ENCODE data around the gene GALNT16. TPM values are rescaled to one million over a fixed set of nuclear protein-coding genes. Genes with fewer than 3 reads are reported as not detected.
A peak's percentile ranks its signal among the peaks of the same experiment; 100 is the strongest.

Gene GALNT16
- total and polyA plus RNA-seq, 2 of the 8 experiments (the other 6 are each of a cell fraction or from before 2014, with no cell fraction given): 5.4 to 6.3 TPM

GRCh38 chr14:69318241-69318640 lies 58.3 kb downstream of the GALNT16 start:
- H3K4me2 ChIP-seq (ENCODE audit: insufficient read depth in 1 of 2, low read depth in 2 of 2, low read length in 2 of 2): no peak overlapping the region
- no peak overlapping the region for H3K4me3 ChIP-seq (ENCODE audit: extremely low read depth in 1 of 4, insufficient read depth in 2 of 4, low read depth in 3 of 4, low read length in 4 of 4)
- H3K56ac ChIP-seq (replicated peaks; ENCODE audit: insufficient read length, low read depth, low read length): no peak overlapping the region
- H3K27ac ChIP-seq (ENCODE audit: low read depth, low read length): no peak overlapping the region
- no peaks in the 10 kb centered on the region for H3K36me3 ChIP-seq (ENCODE audit: control insufficient read depth in 2 of 4, insufficient read depth in 4 of 4, low read length in 3 of 4)
- FAIRE-seq (no peak), DNase-seq (ENCODE audit: low read depth in 1 of 2, low spot score in 2 of 2) (peak in 1 of 2 experiments; percentile 39)
- H3K4ac ChIP-seq (replicated peaks; ENCODE audit: insufficient read length, low read depth, low read length): no peak overlapping the region
- H2AFZ ChIP-seq (ENCODE audit: low read length): no peak overlapping the region
- ChIA-PET CTCF (ENCODE audit: partially characterized antibody) (interaction anchor here (0.9 to 5.3 kb wide), 6 partner anchors 11 to 76 kb away, joined by 3 to 24 read pairs (median 10); no protein-coding TSS in a partner anchor), POLR2A (ENCODE audit: partially characterized antibody) (interaction anchor here (1.1 kb wide), 1 partner anchor 20 kb away, joined by 3 read pairs; no protein-coding TSS in a partner anchor)
- H2BK12ac ChIP-seq (ENCODE audit: low read depth, low read length): 0 out of 2 replicates have a peak overlapping the region, but pooled peaks have one; percentile 14
- WGBS, 2 experiments (ENCODE audit: extremely low coverage in 1 of 2, insufficient coverage in 1 of 2, insufficient read length in 1 of 2, insufficient replicate concordance in 2 of 2, low coverage in 1 of 2, low lambda C conversion rate in 2 of 2, missing lambda C conversion rate in 1 of 2): 84% methylated on average over 2 of the region's 2 CpGs; no CpG with 5 or more reads in 1 of the 2 experiments
- H3K23me2 ChIP-seq (ENCODE audit: low read depth, low read length): no peaks in the 10 kb centered on the region
- no peak overlapping the region for H4K5ac ChIP-seq (ENCODE audit: insufficient read length, low read depth, low read length)
- no peak overlapping the region for H2BK20ac ChIP-seq (ENCODE audit: low read length)
- no peak overlapping the region for H4K91ac ChIP-seq (replicated peaks; ENCODE audit: insufficient read length, low read length)
- H3K79me1 ChIP-seq (ENCODE audit: low read depth, low read length): no peaks in the 10 kb centered on the region
- no peak overlapping the region for H3K14ac ChIP-seq (ENCODE audit: insufficient read length)
- H3K9me3 ChIP-seq (ENCODE audit: insufficient read depth in 2 of 2, low read depth in 1 of 2, low read length in 1 of 2): no peaks in the 10 kb centered on the region
- H4K20me1 ChIP-seq (replicated peaks in 1 of 2; ENCODE audit: control insufficient read depth in 1 of 2, insufficient read depth in 2 of 2, low read length in 2 of 2): no peaks in the 10 kb centered on the region
- no peaks in the 10 kb centered on the region for H3K79me2 ChIP-seq (ENCODE audit: control insufficient read depth in 1 of 2, insufficient read depth in 2 of 2, low read length in 2 of 2)
- H2BK5ac ChIP-seq (ENCODE audit: low read depth, low read length): no peak overlapping the region
- no peak overlapping the region for H4K8ac ChIP-seq (ENCODE audit: extremely low read depth, insufficient read depth, low read length)
- no peak overlapping the region for H3K23ac ChIP-seq (ENCODE audit: insufficient read length)
- no peaks in the 10 kb centered on the region for H3K27me3 ChIP-seq (replicated peaks in 1 of 4; ENCODE audit: control insufficient read depth in 3 of 4, extremely low read depth in 1 of 4, insufficient read depth in 3 of 4, low read length in 3 of 4)
- no peak overlapping the region for H3K18ac ChIP-seq (ENCODE audit: extremely low read depth, low read length)
- TF ChIP-seq BRCA1 (IDR thresholded peaks at IDR 0.05; ENCODE audit: low read depth, low read length) (no peak), POU5F1 (IDR thresholded peaks at IDR 0.05; ENCODE audit: low read depth, low read length) (no peak), SRF (IDR thresholded peaks at IDR 0.05; ENCODE audit: low read depth, low read length) (no peak), CTCF (IDR thresholded peaks at IDR 0.05; ENCODE audit: control extremely low read depth in 1 of 3, insufficient read depth in 1 of 3, low read depth in 1 of 3, low read length in 3 of 3) (peak in 1 of 3 experiments; percentile 4; a peak in 1 of 4 replicates)
- no peak overlapping the region for H3K9ac ChIP-seq (replicated peaks in 1 of 4; ENCODE audit: extremely low read depth in 1 of 4, low read depth in 3 of 4, low read length in 3 of 4)
- H2BK120ac ChIP-seq (replicated peaks; ENCODE audit: low read depth, low read length): no peak overlapping the region
- H2AK5ac ChIP-seq (ENCODE audit: low read depth, low read length): no peak overlapping the region
- peaks cover 0 to 2% (median 1%) of the 10 kb centered on the region in 4 experiments; a peak in 6 of 7 replicates for H3K4me1 ChIP-seq (replicated peaks in 1 of 4; ENCODE audit: control insufficient read depth in 3 of 4, insufficient read depth in 4 of 4, low read length in 3 of 4)
- no peak overlapping the region for H2BK15ac ChIP-seq (ENCODE audit: low read length)

All from H1 (cell line).